Stomach smooth muscle (tissue), 2 donors: ENCODE data around the gene CLPTM1L.
"Not testable (repeated sequence)": the region's sequence is repeated elsewhere in the genome, so short reads cannot be mapped to it uniquely, and the experiment has no call there.

Experiments
- H3K27ac ChIP-seq: one replicate; pipeline ENCODE4 v1.7.0; 2013; ENCODE audit warnings: mild to moderate bottlenecking, low read length, inconsistent platforms
- H3K27me3 ChIP-seq, 2 donors: one replicate each; pipeline ENCODE4 v1.7.0; 2013; ENCODE audit warnings: low read length in 2 of 2; ENCODE audit not compliant: insufficient read depth in 2 of 2, control insufficient read depth in 1 of 2
- H3K36me3 ChIP-seq, 2 donors: one replicate each; pipeline ENCODE4 v1.7.0; 2013; ENCODE audit warnings: low read length in 2 of 2; ENCODE audit not compliant: control insufficient read depth in 2 of 2, insufficient read depth in 2 of 2
- H3K4me1 ChIP-seq: one replicate; pipeline ENCODE4 v1.7.0; 2013; ENCODE audit warnings: low read length; ENCODE audit not compliant: control insufficient read depth, insufficient read depth
- H3K4me3 ChIP-seq, 2 donors: one replicate each; pipeline ENCODE4 v1.7.0; 2013; ENCODE audit warnings: low read length in 2 of 2
- H3K9ac ChIP-seq, 2 donors: one replicate each; pipeline ENCODE4 v1.7.0; 2013; ENCODE audit warnings: low read length in 2 of 2, mild to moderate bottlenecking in 1 of 2
- H3K9me3 ChIP-seq, 2 donors: one replicate each; pipeline ENCODE4 v1.7.0; 2013; ENCODE audit warnings: low read length in 2 of 2; ENCODE audit not compliant: control insufficient read depth in 2 of 2
- donor health status: healthy.
- donor health status: Pancreatic carcinoma.

Gene CLPTM1L

GRCh38 chr5:1294206-1294834 lies 50.6 kb downstream of the CLPTM1L start:
- Histone ChIP-seq H3K9ac (no peak overlapping the region), H3K4me3 (no peak overlapping the region), H3K27ac (no peak overlapping the region), H3K36me3 (no peaks in the 10 kb centered on the region), H3K9me3 (no peaks in the 10 kb centered on the region), H3K4me1 (peaks cover 4% of the 10 kb centered on the region), H3K27me3 (peaks cover 16 to 29% of the 10 kb centered on the region in 2 donors)

DNA sequence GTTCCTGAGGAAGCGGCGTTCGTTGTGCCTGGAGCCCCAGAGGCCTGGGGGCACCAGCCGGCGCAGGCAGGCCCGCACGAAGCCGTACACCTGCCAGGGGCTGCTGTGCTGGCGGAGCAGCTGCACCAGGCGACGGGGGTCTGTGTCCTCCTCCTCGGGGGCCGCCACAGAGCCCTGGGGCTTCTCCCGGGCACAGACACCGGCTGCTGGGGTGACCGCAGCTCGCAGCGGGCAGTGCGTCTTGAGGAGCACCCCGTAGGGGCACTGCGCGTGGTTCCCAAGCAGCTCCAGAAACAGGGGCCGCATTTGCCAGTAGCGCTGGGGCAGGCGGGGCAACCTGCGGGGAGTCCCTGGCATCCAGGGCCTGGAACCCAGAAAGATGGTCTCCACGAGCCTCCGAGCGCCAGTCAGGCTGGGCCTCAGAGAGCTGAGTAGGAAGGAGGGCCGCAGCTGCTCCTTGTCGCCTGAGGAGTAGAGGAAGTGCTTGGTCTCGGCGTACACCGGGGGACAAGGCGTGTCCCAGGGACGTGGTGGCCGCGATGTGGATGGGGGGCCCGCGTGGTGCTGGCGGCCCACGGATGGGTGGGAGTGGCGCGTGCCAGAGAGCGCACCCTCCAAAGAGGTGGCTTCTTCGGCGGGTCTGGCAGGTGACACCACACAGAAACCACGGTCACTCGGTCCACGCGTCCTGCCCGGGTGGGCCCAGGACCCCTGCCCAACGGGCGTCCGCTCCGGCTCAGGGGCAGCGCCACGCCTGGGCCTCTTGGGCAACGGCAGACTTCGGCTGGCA lies 51.3 kb downstream of the CLPTM1L start:
- Histone ChIP-seq H3K9ac (no peak overlapping the region), H3K4me1 (peaks cover 4% of the 10 kb centered on the region), H3K4me3 (no peak overlapping the region), H3K9me3 (no peaks in the 10 kb centered on the region), H3K27me3 (peaks cover 16 to 29% of the 10 kb centered on the region in 2 donors), H3K27ac (no peak overlapping the region), H3K36me3 (no peaks in the 10 kb centered on the region)

- Histone ChIP-seq H3K9me3 (peaks cover 0 to 3% of the 10 kb centered on the region in 2 donors), H3K9ac (no peak overlapping the region), H3K27ac (no peak overlapping the region), H3K4me1 (peaks cover 4% of the 10 kb centered on the region), H3K36me3 (no peaks in the 10 kb centered on the region), H3K4me3 (no peak overlapping the region), H3K27me3 (peaks cover 15 to 29% of the 10 kb centered on the region in 2 donors)
Observed at GRCh38 chr5:1292846-1293415, 52.0 kb downstream of the CLPTM1L start.

GRCh38 chr5:1292139-1292538 lies 52.8 kb downstream of the CLPTM1L start:
- no peak overlapping the region for H3K27ac ChIP-seq
- peaks cover 10 to 29% of the 10 kb centered on the region in 2 donors for H3K27me3 ChIP-seq
- H3K4me1 ChIP-seq: peaks cover 4% of the 10 kb centered on the region
- no peak overlapping the region for H3K4me3 ChIP-seq
- H3K9ac ChIP-seq: no peak overlapping the region
- peaks cover 2 to 3% of the 10 kb centered on the region in 2 donors for H3K9me3 ChIP-seq
- H3K36me3 ChIP-seq: no peaks in the 10 kb centered on the region

GRCh38 chr5:1291611-1292080 lies 53.3 kb downstream of the CLPTM1L start:
- H3K27ac ChIP-seq: no peak overlapping the region
- H3K9me3 ChIP-seq: peaks cover 2 to 3% of the 10 kb centered on the region in 2 donors
- H3K27me3 ChIP-seq: peaks cover 8 to 29% of the 10 kb centered on the region in 2 donors
- H3K9ac ChIP-seq: no peak overlapping the region
- no peak overlapping the region for H3K4me3 ChIP-seq
- peaks cover 4% of the 10 kb centered on the region for H3K4me1 ChIP-seq
- H3K36me3 ChIP-seq: no peaks in the 10 kb centered on the region

DNA sequence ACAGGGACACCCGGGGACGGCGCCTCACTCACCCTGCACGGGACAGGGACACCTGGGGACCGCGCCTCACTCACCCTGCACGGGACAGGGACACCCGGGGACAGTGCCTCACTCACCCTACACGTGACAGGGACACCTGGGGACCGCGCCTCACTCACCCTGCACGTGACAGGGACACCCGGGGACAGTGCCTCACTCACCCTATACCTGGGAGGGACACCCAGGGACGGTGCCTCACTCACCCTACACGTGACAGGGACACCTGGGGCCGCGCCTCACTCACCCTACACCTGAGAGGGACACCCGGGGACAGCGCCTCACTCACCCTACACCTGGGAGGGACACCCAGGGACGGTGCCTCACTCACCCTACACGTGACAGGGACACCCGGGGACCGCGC lies 53.9 kb downstream of the CLPTM1L start:
- H3K9me3 ChIP-seq, H3K4me3 ChIP-seq, H3K4me1 ChIP-seq, H3K9ac ChIP-seq, H3K27ac ChIP-seq, H3K36me3 ChIP-seq: not testable (repeated sequence)
- H3K27me3 ChIP-seq: peaks cover 8 to 29% of the 10 kb centered on the region in 2 donors

- not testable (repeated sequence) for H3K36me3 ChIP-seq, H3K9ac ChIP-seq, H3K27ac ChIP-seq, H3K4me1 ChIP-seq, H3K4me3 ChIP-seq, H3K9me3 ChIP-seq
- H3K27me3 ChIP-seq: peaks cover 8 to 18% of the 10 kb centered on the region in 2 donors
Observed at GRCh38 chr5:1289559-1289958, 55.3 kb downstream of the CLPTM1L start.

DNA sequence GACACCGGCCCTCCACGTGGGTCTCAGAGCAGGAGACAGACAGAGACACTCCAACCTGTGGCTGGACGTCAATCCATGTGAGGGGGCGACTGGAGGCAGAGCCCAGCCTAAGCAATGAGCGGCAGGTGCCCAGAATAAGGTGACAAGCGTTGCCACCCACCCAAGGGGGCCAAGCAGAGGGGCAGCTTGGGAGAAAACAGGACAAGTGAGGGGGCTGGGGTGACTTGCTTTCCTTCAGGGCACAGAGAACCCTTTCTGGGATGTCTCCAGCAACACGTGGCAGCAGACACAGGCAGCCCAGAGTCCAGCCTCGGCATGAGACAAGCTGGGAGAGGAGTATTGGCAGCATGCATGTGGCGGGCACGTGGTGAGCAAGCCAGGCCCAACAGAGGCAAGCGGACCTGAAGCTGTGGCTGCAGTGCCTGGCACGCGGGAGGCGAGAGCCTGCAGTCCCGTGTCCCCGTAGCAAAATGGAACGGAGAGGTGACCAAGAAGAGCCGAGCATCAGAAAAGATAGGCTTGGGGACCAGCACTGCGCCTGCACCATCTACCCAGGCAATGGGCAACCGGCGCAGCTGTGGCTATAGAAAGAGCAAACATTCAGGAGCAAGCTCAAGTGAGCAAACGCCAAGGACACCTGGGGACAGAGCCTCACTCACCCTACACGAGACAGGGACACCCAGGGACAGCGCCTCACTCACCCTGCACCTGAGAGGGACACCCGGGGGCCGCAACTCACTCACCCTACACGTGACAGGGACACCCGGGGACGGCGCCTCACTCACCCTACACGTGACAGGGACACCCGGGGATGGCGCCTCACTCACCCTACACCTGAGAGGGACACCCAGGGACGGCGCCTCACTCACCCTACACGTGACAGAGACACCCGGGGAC lies 56.2 kb downstream of the CLPTM1L start:
- Histone ChIP-seq H3K27ac (no peak overlapping the region), H3K4me1 (no peaks in the 10 kb centered on the region), H3K27me3 (peaks cover 4 to 13% of the 10 kb centered on the region in 2 donors), H3K9ac (no peak overlapping the region), H3K4me3 (no peak overlapping the region), H3K9me3 (peaks cover 2 to 3% of the 10 kb centered on the region in 2 donors), H3K36me3 (no peaks in the 10 kb centered on the region)

DNA sequence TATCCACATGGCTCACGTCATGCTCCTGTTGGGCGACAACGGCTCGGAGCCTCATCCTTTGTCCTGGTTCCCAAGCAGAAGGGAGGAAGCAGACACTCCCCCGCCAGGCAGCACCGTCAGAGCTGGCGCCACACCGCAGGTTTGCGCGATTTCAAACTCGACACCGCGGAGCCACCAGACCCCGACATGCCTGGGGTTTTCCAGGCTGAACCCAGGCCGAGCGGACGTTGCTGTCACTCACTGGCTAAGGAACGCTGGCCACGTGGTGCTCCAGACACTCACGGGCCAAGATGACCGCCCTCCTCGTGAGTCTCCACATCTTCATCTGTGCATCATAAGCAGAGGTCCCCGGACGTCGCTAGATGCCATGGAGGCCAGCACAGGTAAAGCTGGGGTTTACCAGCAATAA lies 59.0 kb downstream of the CLPTM1L start:
- Histone ChIP-seq H3K36me3 (no peaks in the 10 kb centered on the region), H3K9ac (no peak overlapping the region), H3K4me1 (no peaks in the 10 kb centered on the region), H3K27me3 (no peaks in the 10 kb centered on the region), H3K9me3 (peaks cover 2 to 3% of the 10 kb centered on the region in 2 donors), H3K27ac (no peak overlapping the region), H3K4me3 (no peak overlapping the region)

DNA sequence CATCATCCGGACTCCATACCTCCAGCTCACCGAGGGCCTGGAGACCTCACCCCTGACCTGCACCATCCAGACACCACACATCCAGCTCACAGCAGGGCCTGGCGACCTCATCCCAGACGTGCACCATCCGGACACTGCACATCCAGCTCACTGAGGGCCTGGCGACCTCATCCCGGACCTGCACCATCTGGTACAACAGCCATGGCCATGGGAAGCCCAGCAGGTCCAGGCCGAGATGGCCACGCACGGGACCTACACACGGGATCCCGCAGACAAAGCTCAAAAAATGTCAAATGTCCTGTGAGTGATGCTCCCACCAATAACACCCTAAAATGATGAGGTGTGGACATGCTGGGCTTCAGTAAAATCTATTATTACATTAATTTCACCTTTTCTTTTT lies 59.8 kb downstream of the CLPTM1L start:
- Histone ChIP-seq H3K9ac (no peak overlapping the region), H3K27me3 (no peaks in the 10 kb centered on the region), H3K27ac (no peak overlapping the region), H3K9me3 (peaks cover 2 to 3% of the 10 kb centered on the region in 2 donors), H3K36me3 (no peaks in the 10 kb centered on the region), H3K4me1 (no peaks in the 10 kb centered on the region), H3K4me3 (no peak overlapping the region)
